ENCODE data around the gene RAD9B. TPM values are rescaled to one million over a fixed set of nuclear protein-coding genes. Genes with fewer than 3 reads are reported as not detected.
A peak's percentile ranks its signal among the peaks of the same experiment; 100 is the strongest.

Gene RAD9B
- total RNA-seq, 1 experiment from 2014 or later: 1.0 TPM

- no peaks in the 10 kb centered on the region for H3K27me3 Mint-ChIP-seq (ENCODE audit: insufficient read depth, unreplicated experiment)
- peak overlapping the region; percentile 85 for H3K27ac Mint-ChIP-seq (ENCODE audit: low read depth, unreplicated experiment)
- peaks cover 95% of the 10 kb centered on the region for H3K36me3 Mint-ChIP-seq (ENCODE audit: insufficient read depth, unreplicated experiment)
- intact Hi-C loops (cut with micrococcal nuclease): no loop called here
- peak overlapping the region; percentile 66 for H3K4me3 Mint-ChIP-seq (ENCODE audit: unreplicated experiment)
- POLR2A ChIA-PET: interaction anchor here (0.6 to 17.1 kb wide), 11 partner anchors 9 to 78 kb away, joined by 3 to 351 read pairs (median 11); partner anchors contain the start of genes FAM216A and GPN3
- no TSS peak for BruUV-seq (replicated peaks)
- DNase-seq (ENCODE audit: unreplicated experiment): peak; percentile 91
- H3K4me1 Mint-ChIP-seq (ENCODE audit: insufficient read depth, unreplicated experiment): peaks cover 63% of the 10 kb centered on the region
- no peaks in the 10 kb centered on the region for H3K9me3 Mint-ChIP-seq (ENCODE audit: unreplicated experiment)
- no peak for TF ChIP-seq CTCF (IDR thresholded peaks at IDR 0.05; ENCODE audit: unreplicated experiment)
- CTCF ChIA-PET: no interaction called here
Observed at GRCh38 chr12:110546339-110546738, 44.2 kb downstream of the RAD9B start.

- Mint-ChIP-seq H3K9me3 (ENCODE audit: unreplicated experiment) (no peaks in the 10 kb centered on the region), H3K4me1 (ENCODE audit: insufficient read depth, unreplicated experiment) (peaks cover 71% of the 10 kb centered on the region), H3K36me3 (ENCODE audit: insufficient read depth, unreplicated experiment) (peaks cover 93% of the 10 kb centered on the region), H3K4me3 (ENCODE audit: unreplicated experiment) (peak overlapping the region; percentile 66), H3K27ac (ENCODE audit: low read depth, unreplicated experiment) (peak overlapping the region; percentile 85), H3K27me3 (ENCODE audit: insufficient read depth, unreplicated experiment) (no peaks in the 10 kb centered on the region)
- TF ChIP-seq CTCF (IDR thresholded peaks at IDR 0.05; ENCODE audit: unreplicated experiment): no peak
- ChIA-PET CTCF (interaction anchor here (0.6 to 1.1 kb wide), 4 partner anchors 11 to 51 kb away, joined by 3 read pairs; no protein-coding TSS in a partner anchor), POLR2A (interaction anchor here (0.6 to 17.1 kb wide), 9 partner anchors 13 to 96 kb away, joined by 3 to 351 read pairs (median 16); partner anchors contain the start of genes FAM216A and GPN3)
- BruUV-seq (replicated peaks): no TSS peak
- DNase-seq (ENCODE audit: unreplicated experiment): no peak
- intact Hi-C loops (cut with micrococcal nuclease): no loop called here
Observed at GRCh38 chr12:110547090-110547489, 45.0 kb downstream of the RAD9B start.

GRCh38 chr12:110548678-110549077 lies 46.5 kb downstream of the RAD9B start:
- Mint-ChIP-seq H3K4me1 (ENCODE audit: insufficient read depth, unreplicated experiment) (peaks cover 62% of the 10 kb centered on the region), H3K36me3 (ENCODE audit: insufficient read depth, unreplicated experiment) (peaks cover 87% of the 10 kb centered on the region), H3K9me3 (ENCODE audit: unreplicated experiment) (no peaks in the 10 kb centered on the region), H3K4me3 (ENCODE audit: unreplicated experiment) (peak overlapping the region; percentile 66), H3K27me3 (ENCODE audit: insufficient read depth, unreplicated experiment) (no peaks in the 10 kb centered on the region), H3K27ac (ENCODE audit: low read depth, unreplicated experiment) (peak overlapping the region; percentile 85)
- no peak for DNase-seq (ENCODE audit: unreplicated experiment)
- intact Hi-C loops (cut with micrococcal nuclease): no loop called here
- CTCF ChIA-PET: interaction anchor here (0.7 to 2.3 kb wide), 7 partner anchors 11 to 59 kb away, joined by 3 to 16 read pairs (median 5); no protein-coding TSS in a partner anchor
- no TSS peak for BruUV-seq (replicated peaks)
- TF ChIP-seq CTCF (IDR thresholded peaks at IDR 0.05; ENCODE audit: unreplicated experiment): no peak
- POLR2A ChIA-PET: interaction anchor here (0.8 to 17.1 kb wide), 12 partner anchors 11 to 106 kb away, joined by 3 to 351 read pairs (median 7); partner anchors contain the start of genes ARPC3, RAD9B and VPS29

DNA sequence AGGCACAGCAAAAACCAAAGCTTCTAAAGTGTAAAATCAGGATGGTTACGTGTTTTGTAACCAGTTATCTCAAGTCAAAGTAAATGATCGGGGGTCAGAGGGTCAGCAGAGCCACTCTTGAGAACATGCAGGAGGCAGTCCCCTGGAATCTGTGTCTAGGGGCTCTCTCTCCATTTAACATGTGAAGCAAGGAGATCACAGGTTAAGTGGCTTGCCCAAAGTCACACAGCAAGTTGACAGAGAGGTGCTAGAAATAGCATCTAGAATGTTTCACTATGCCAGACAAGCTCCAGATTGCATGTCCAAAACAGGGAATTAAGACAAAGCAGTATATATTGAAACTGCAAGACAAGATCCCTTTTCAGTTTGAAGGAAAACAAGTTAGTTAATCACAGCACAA lies 47.6 kb downstream of the RAD9B start:
- no peak for TF ChIP-seq CTCF (IDR thresholded peaks at IDR 0.05; ENCODE audit: unreplicated experiment)
- ChIA-PET CTCF (interaction anchor here (1.4 to 2.3 kb wide), 3 partner anchors 12 to 51 kb away, joined by 5 to 16 read pairs (median 6); no protein-coding TSS in a partner anchor), POLR2A (interaction anchor here (0.7 to 17.1 kb wide), 12 partner anchors 10 to 100 kb away, joined by 3 to 351 read pairs (median 7); partner anchors contain the start of genes ARPC3, RAD9B, TCTN1 and VPS29)
- H3K36me3 Mint-ChIP-seq (ENCODE audit: insufficient read depth, unreplicated experiment): peaks cover 79% of the 10 kb centered on the region
- intact Hi-C loops (cut with micrococcal nuclease): no loop called here
- H3K27me3 Mint-ChIP-seq (ENCODE audit: insufficient read depth, unreplicated experiment): no peaks in the 10 kb centered on the region
- DNase-seq (ENCODE audit: unreplicated experiment): no peak
- peak overlapping the region; percentile 85 for H3K27ac Mint-ChIP-seq (ENCODE audit: low read depth, unreplicated experiment)
- TSS peak; percentile 1 for BruUV-seq (replicated peaks)
- H3K4me3 Mint-ChIP-seq (ENCODE audit: unreplicated experiment): peak overlapping the region; percentile 25
- H3K9me3 Mint-ChIP-seq (ENCODE audit: unreplicated experiment): no peaks in the 10 kb centered on the region
- H3K4me1 Mint-ChIP-seq (ENCODE audit: insufficient read depth, unreplicated experiment): peaks cover 60% of the 10 kb centered on the region

Data from MCF 10A (cell line).